IPS-20b (cell line): Measurements from ENCODE around the gene ZNF699.

Experiments used
- H3K27ac ChIP-seq: one replicate; pipeline ENCODE4 v1.5.1; 2013; ENCODE audit warnings: low read length
- H3K27me3 ChIP-seq: 2 replicates; pipeline ENCODE4 v1.6.1; 2013; ENCODE audit warnings: mild to moderate bottlenecking, low read length, inconsistent platforms; ENCODE audit not compliant: insufficient read depth
- H3K36me3 ChIP-seq: 2 replicates; pipeline ENCODE4 v1.6.1; 2013; ENCODE audit warnings: low read depth, mild to moderate bottlenecking, inconsistent platforms, low read length, moderate library complexity; ENCODE audit not compliant: insufficient read depth
- H3K4me1 ChIP-seq: 2 replicates; pipeline ENCODE4 v1.6.1; 2013; ENCODE audit warnings: mild to moderate bottlenecking, control low read depth, inconsistent platforms, low read length, moderate library complexity; ENCODE audit not compliant: insufficient read depth
- H3K4me3 ChIP-seq: 2 replicates; pipeline ENCODE4 v1.5.1; 2013; ENCODE audit warnings: mild to moderate bottlenecking, low read length, inconsistent platforms
- H3K9ac ChIP-seq: 2 replicates; pipeline ENCODE4 v1.6.1; 2013; ENCODE audit warnings: low read depth, mild to moderate bottlenecking, inconsistent platforms, low read length, moderate library complexity
- H3K9me3 ChIP-seq: 2 replicates; pipeline ENCODE4 v1.6.1; 2013; ENCODE audit warnings: mild to moderate bottlenecking, low read depth, low read length, inconsistent platforms; ENCODE audit not compliant: insufficient read depth

The ZNF699 gene

DNA sequence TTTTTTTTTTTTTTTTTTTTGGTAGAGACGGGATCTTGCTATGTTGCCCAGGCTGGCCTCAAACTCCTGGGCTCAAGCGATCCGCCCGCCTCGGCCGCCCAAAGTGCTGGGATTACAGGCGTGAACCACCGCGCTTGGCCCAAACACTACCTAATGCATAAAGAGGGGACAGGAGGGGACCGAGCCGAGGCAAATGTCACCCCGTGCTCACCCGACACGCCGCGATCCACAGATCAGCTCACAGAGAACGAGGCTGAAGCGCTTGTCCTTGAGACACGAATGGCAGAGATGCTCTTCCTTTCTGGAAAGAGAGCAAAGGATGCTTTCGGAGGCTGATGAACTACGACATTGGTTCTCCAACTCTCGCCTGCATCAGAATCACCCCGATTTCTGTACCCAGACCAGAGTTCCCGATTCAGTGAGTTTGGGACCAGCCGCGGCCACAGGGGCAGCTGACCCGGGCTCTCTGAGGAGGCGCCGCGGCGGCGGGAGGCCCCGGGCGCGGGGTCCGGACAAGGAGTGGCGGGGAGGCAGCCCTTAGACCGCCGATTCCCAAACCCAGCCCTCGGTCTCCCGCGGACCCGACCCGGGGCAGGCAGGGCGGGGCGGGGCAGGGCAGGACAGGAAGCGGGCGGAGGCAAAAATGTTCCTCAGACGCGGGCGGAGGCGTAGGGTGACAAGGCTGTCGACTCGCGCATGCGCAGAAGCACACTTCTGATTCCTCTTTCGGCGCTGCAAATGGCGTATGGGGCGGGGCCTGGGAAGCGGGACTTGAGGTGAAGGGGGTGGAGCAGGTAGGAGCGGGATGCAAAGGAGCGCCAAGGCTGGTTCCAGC is at the start of gene ZNF699:
ZNF699 (minus strand) TSS at position 700 of the 835 bp plus-strand sequence. CDS start 4,719 bp downstream, outside the sequence.
- Histone ChIP-seq H3K9me3 (peaks cover 28% of the 10 kb centered on the region), H3K4me1 (no peaks in the 10 kb centered on the region), H3K36me3 (no peaks in the 10 kb centered on the region), H3K27ac (peak within 1 kb of the TSS; percentile 72), H3K4me3 (peak within 1 kb of the TSS; percentile 98), H3K9ac (peak within 1 kb of the TSS; percentile 90; the same call in 1 of the 2 replicates), H3K27me3 (peaks cover 7% of the 10 kb centered on the region; the same call in 1 of the 2 replicates)

DNA sequence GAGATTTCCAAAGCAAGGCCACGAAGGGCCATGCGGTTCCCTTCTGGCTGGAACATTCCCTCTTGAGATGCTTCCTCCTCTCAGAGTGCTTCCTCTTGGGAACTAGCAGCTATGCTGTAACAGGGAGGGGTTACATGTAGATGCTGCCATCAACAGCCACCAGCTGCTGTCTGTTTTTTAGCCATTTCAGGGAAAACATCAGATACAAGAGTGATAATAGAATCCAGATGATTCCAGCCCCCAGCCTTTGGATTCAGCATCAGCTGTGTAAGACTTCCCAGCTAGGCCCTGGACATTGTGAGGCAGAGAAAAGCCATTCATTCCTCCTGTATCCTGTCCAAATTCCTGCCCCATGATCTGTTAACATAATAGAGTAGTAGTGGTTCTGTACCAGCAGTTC is 45.0 kb upstream of the ZNF699 start:
- Histone ChIP-seq H3K27me3 (no peaks in the 10 kb centered on the region), H3K4me1 (no peaks in the 10 kb centered on the region), H3K36me3 (peaks cover 9% of the 10 kb centered on the region; the same call in 1 of the 2 replicates), H3K9ac (no peak overlapping the region), H3K27ac (no peak overlapping the region), H3K4me3 (no peak overlapping the region), H3K9me3 (peaks cover 83% of the 10 kb centered on the region)

DNA sequence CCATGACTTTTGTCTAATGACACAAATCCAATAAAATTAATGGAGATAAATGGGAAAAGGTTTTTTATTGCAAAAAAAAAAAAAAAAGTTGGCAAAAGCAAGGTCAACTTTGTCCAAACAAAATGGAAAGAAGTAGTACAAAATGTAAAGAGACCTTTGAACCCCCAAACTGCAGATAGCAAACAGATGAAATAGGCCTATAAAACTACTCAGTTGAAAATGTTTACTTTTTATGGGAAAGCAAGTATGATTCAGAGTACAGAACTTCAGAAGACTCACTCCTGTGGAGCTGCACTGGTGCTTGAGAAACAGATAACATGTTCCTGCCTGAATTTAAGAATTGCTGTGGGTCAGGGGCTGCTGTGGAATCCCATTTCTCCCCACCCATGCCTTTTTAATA is 43.4 kb upstream of the ZNF699 start:
- H3K9me3 ChIP-seq = peaks cover 85% of the 10 kb centered on the region
- no peaks in the 10 kb centered on the region for H3K27me3 ChIP-seq

GRCh38 chr19:9352505-9352904 is 42.9 kb upstream of the ZNF699 start:
- Histone ChIP-seq H3K4me3 (no peak overlapping the region), H3K27ac (no peak overlapping the region), H3K27me3 (no peaks in the 10 kb centered on the region), H3K9ac (no peak overlapping the region), H3K4me1 (no peaks in the 10 kb centered on the region), H3K9me3 (peaks cover 84% of the 10 kb centered on the region), H3K36me3 (peaks cover 11% of the 10 kb centered on the region; the same call in 1 of the 2 replicates)

More for the DNA sequence above, 43.4 kb upstream of the ZNF699 start:
- H3K4me1 ChIP-seq = no peaks in the 10 kb centered on the region
- no peak overlapping the region; the same call in 1 of the 2 replicates for H3K4me3 ChIP-seq
- H3K36me3 ChIP-seq = peaks cover 14% of the 10 kb centered on the region; the same call in 1 of the 2 replicates
- H3K9ac ChIP-seq = no peak overlapping the region
- no peak overlapping the region for H3K27ac ChIP-seq

GRCh38 chr19:9348671-9349070 is 39.0 kb upstream of the ZNF699 start:
- Histone ChIP-seq H3K4me3 (no peak overlapping the region), H3K27me3 (no peaks in the 10 kb centered on the region), H3K9me3 (peaks cover 89% of the 10 kb centered on the region), H3K36me3 (peaks cover 20% of the 10 kb centered on the region), H3K9ac (no peak overlapping the region), H3K27ac (no peak overlapping the region), H3K4me1 (no peaks in the 10 kb centered on the region)

GRCh38 chr19:9348253-9348652 is 38.6 kb upstream of the ZNF699 start:
- peaks cover 90% of the 10 kb centered on the region for H3K9me3 ChIP-seq
- H3K36me3 ChIP-seq = peaks cover 24% of the 10 kb centered on the region
- H3K4me1 ChIP-seq = no peaks in the 10 kb centered on the region
- H3K27me3 ChIP-seq = no peaks in the 10 kb centered on the region
- no peak overlapping the region for H3K9ac ChIP-seq
- no peak overlapping the region for H3K4me3 ChIP-seq
- no peak overlapping the region for H3K27ac ChIP-seq

- no peaks in the 10 kb centered on the region for H3K4me1 ChIP-seq
- no peak overlapping the region for H3K27ac ChIP-seq
- peaks cover 54% of the 10 kb centered on the region for H3K36me3 ChIP-seq
- H3K4me3 ChIP-seq = 0 out of 2 replicates have a peak overlapping the region, but pooled peaks have one; percentile 11
- no peaks in the 10 kb centered on the region for H3K27me3 ChIP-seq
- peaks cover 96% of the 10 kb centered on the region for H3K9me3 ChIP-seq
- no peak overlapping the region for H3K9ac ChIP-seq
Observed at GRCh38 chr19:9345005-9345404, 35.4 kb upstream of the ZNF699 start.

DNA sequence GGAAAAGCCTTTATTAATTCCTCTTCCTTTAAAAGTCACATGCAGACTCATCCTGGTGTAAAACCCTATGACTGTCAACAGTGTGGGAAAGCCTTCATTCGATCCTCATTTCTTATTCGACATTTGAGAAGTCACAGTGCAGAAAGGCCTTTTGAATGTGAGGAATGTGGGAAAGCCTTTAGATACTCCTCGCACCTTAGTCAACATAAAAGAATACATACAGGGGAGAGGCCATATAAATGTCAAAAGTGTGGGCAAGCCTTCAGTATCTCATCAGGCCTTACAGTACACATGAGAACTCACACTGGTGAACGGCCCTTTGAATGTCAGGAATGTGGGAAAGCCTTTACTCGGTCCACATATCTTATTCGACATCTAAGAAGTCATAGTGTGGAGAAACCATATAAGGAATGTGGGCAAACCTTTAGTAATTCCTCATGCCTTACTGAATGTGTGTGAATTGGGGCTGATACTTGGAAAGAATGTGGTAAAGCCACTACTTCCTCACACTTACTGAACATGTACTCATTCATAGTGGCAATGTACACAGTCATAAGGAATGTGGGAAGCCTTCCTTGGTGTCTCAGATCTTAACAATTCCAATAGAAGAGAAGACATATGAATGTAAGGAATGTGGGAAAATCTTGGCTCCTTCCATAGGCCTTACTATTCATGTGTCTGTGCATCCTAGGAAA is 33.1 kb upstream of the ZNF699 start:
- Histone ChIP-seq H3K4me1 (no peaks in the 10 kb centered on the region), H3K9me3 (peaks cover 93% of the 10 kb centered on the region), H3K36me3 (peaks cover 68% of the 10 kb centered on the region), H3K27ac (no peak overlapping the region), H3K9ac (no peak overlapping the region), H3K27me3 (no peaks in the 10 kb centered on the region), H3K4me3 (peak overlapping the region; percentile 4; the same call in 1 of the 2 replicates)

DNA sequence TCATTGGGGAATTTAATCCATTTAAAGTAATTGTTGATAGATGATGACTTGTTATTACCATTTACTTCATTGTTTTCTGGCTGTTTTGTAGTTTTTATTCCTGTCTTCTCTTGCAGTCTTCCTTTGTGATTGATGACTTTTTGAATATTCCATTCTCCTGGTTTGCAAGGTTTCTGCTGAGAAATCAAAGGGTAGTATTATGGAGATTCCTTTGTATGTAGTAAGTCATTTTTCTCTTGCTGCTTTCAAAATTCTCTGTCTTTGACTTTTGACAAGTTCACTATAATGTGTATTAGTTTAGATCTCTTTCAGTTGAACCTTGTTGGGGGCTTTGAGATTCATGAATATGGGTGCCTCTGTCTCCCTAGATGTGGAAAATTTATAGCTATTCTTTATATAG is 20.4 kb upstream of the ZNF699 start:
- H3K27ac ChIP-seq = no peak overlapping the region
- peaks cover 89% of the 10 kb centered on the region for H3K9me3 ChIP-seq
- no peak overlapping the region for H3K9ac ChIP-seq
- peaks cover 63% of the 10 kb centered on the region for H3K36me3 ChIP-seq
- no peaks in the 10 kb centered on the region for H3K27me3 ChIP-seq
- no peak overlapping the region for H3K4me3 ChIP-seq
- no peaks in the 10 kb centered on the region for H3K4me1 ChIP-seq

DNA sequence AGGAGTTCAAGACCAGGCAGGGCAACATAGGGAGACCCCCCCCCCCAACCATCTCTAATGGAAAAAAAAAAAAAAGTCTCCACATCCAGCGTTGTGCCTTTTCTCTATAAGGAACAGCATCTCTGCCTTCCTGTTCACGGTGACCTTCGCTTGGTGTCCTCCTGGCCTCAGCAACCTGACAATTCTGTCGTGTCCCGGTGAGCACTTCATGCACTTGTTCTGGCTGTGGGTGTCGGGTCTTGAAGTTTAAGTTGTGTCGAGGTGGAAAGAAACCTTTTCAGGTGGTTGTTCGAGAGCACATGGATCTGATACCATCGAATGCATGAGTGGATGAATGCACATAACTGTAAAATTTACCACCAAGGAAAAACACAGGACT is 14.9 kb upstream of the ZNF699 start:
- Histone ChIP-seq H3K36me3 (peaks cover 22% of the 10 kb centered on the region; the same call in 1 of the 2 replicates), H3K27ac (no peak overlapping the region), H3K9me3 (peaks cover 53% of the 10 kb centered on the region), H3K4me3 (peak overlapping the region; percentile 88), H3K27me3 (no peaks in the 10 kb centered on the region), H3K4me1 (no peaks in the 10 kb centered on the region), H3K9ac (peak overlapping the region; percentile 77)

DNA sequence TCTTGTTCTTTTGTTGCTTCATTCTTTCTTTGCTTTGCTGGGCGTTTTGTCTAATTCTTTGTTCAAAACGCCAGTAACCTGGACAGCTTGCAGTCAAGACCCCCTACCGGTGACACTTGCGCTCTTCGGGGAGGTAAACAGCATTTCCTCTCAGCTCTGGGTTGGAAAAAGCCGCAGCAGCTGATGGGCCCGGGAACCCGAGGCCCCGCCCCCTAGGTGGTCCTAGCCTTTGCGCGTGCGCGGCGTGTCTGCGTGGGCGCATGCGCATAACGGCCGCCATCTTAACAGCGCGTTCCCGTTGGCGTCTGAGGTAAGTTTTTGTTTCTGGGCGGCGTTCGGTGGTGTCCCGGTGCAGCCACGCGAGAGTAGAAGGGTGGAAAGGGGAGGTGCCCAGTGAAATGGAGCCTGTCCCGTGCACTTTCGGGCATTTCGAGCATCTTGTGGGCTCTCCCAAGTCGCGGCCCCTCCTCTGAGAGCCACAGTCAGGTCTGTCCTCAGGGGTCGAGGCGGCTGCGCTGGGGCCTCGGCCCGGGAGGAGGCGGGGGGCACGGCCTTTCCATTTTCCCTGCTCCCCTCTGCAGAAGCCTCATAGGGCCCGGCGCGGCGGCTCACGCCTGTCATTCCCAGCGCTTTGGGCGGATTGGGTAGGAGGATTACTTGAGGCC is 14.4 kb upstream of the ZNF699 start, which contains the start of gene ZNF559:
ZNF559 (plus strand) TSS at position 261 of the 665 bp plus-strand sequence. CDS start 14,371 bp downstream, outside the sequence.
- no peak within 1 kb of the TSS for H3K27ac ChIP-seq
- peak within 1 kb of the TSS; percentile 77 for H3K9ac ChIP-seq
- no peaks in the 10 kb centered on the region for H3K27me3 ChIP-seq
- no peaks in the 10 kb centered on the region for H3K4me1 ChIP-seq
- peaks cover 48% of the 10 kb centered on the region for H3K9me3 ChIP-seq
- H3K36me3 ChIP-seq = peaks cover 22% of the 10 kb centered on the region; the same call in 1 of the 2 replicates
- H3K4me3 ChIP-seq = peak within 1 kb of the TSS; percentile 88
